Uterus (tissue), 4 donors: Measurements from ENCODE around the gene OR4K2. TPM values are rescaled to one million over a fixed set of nuclear protein-coding genes. Genes with fewer than 3 reads are reported as not detected.
"Not testable (repeated sequence)": the region's sequence is repeated elsewhere in the genome, so short reads cannot be mapped to it uniquely, and the experiment has no call there.

Source experiments
- DNase-seq, 2 donors: peaks; one replicate each; pipeline ENCODE4 v3.0.0-alpha.2; 2019 to 2020
- H3K27ac ChIP-seq, 2 donors: fragments of 200-600 bp; sonication (generic); 1 replicate in 1 of 2; 2 replicates in 1 of 2; pipeline ENCODE4 v1.5.1; 2016 to 2018
- H3K27me3 ChIP-seq, 2 donors: fragments of 200-600 bp; sonication (generic); one replicate each; pipeline ENCODE4 v1.5.1; 2018 to 2019; ENCODE audit warnings: control low read depth in 1 of 2
- H3K36me3 ChIP-seq, 2 donors: fragments of 200-600 bp; sonication (generic); one replicate each; pipeline ENCODE4 v1.5.1; 2019; ENCODE audit warnings: control low read depth in 1 of 2
- H3K4me1 ChIP-seq, 2 donors: fragments of 200-600 bp; sonication (generic); one replicate each; pipeline ENCODE4 v1.5.1; 2018 to 2019; ENCODE audit warnings: control low read depth in 1 of 2
- H3K4me3 ChIP-seq, 2 donors: fragments of 200-600 bp; sonication (generic); 1 replicate in 1 of 2; 2 replicates in 1 of 2; pipeline ENCODE4 v1.5.1; 2018 to 2019; ENCODE audit warnings: mild to moderate bottlenecking in 1 of 2
- H3K9me3 ChIP-seq, 2 donors: fragments of 200-600 bp; sonication (generic); one replicate each; pipeline ENCODE4 v1.5.1; 2019; ENCODE audit warnings: control low read depth in 1 of 2
- CTCF ChIP-seq, 4 experiments: fragments of 200-600 bp in 2 of 4; fragments of 450-650 bp in 2 of 4; sonication (generic) in 2 of 4; IDR thresholded peaks; one replicate each; pipeline ENCODE4 v1.5.1; 2016 to 2019; ENCODE audit warnings: antibody characterized with exemption in 4 of 4, mild to moderate bottlenecking in 2 of 4, moderate library complexity in 1 of 4
- POLR2A ChIP-seq, 2 donors: fragments of 450-650 bp; IDR thresholded peaks; one replicate each; pipeline ENCODE4 v1.6.1; 2016; ENCODE audit warnings: antibody characterized with exemption in 2 of 2, mild to moderate bottlenecking in 1 of 2, moderate library complexity in 1 of 2
- intact Hi-C: fragments of 100-400 bp; cut with DNase I; formaldehyde crosslinking; loops from one replicate; pipeline ENCODE4 v1.15.1; 2023; ENCODE audit warnings: low total_unique reads
- total RNA-seq, 4 donors: library from RNA; depleted of rRNA in 3 of 4; stranded (reverse); fragments of >200 nt in 3 of 4; gene quantifications; one replicate each; pipeline versions ENCODE4 v1.1.0 to v1.2.4, GENCODE V29; 2014 to 2023
- donor health status: DM: yes; HTN: yes; CAD: no.

The OR4K2 gene
- total RNA-seq = not detected

GRCh38 chr14:19874842-19875241 lies at the start of gene OR4K2:
TSS of gene OR4K2 (plus strand) at chr14:19875142. CDS start at chr14:19876268, 1,126 bp downstream.
- no peak for DNase-seq
- Histone ChIP-seq H3K4me3 (no peak within 1 kb of the TSS), H3K27ac (no peak within 1 kb of the TSS), H3K36me3 (no peaks in the 10 kb centered on the region), H3K27me3 (no peaks in the 10 kb centered on the region), H3K4me1 (no peaks in the 10 kb centered on the region), H3K9me3 (no peaks in the 10 kb centered on the region)
- no peak for TF ChIP-seq POLR2A (IDR thresholded peaks at IDR 0.05)
- TF ChIP-seq CTCF (IDR thresholded peaks at IDR 0.05) = no peak
- intact Hi-C loops = no loop called here

- H3K27ac ChIP-seq, H3K9me3 ChIP-seq, H3K4me1 ChIP-seq, H3K27me3 ChIP-seq, DNase-seq, intact Hi-C loops, H3K36me3 ChIP-seq, H3K4me3 ChIP-seq: not testable (repeated sequence)
Measured at GRCh38 chr14:19827626-19828244, 47.2 kb upstream of the OR4K2 start.

- Histone ChIP-seq H3K4me1 (no peaks in the 10 kb centered on the region), H3K36me3 (no peaks in the 10 kb centered on the region), H3K4me3 (no peak overlapping the region), H3K27ac (no peak overlapping the region), H3K9me3 (no peaks in the 10 kb centered on the region), H3K27me3 (no peaks in the 10 kb centered on the region)
- intact Hi-C loops = no loop called here
- no peak for DNase-seq
- TF ChIP-seq CTCF (IDR thresholded peaks at IDR 0.05) (no peak), POLR2A (IDR thresholded peaks at IDR 0.05) (no peak)
Measured at GRCh38 chr14:19828314-19828713, 46.6 kb upstream of the OR4K2 start.

GRCh38 chr14:19834203-19834848 lies 40.6 kb upstream of the OR4K2 start:
- H3K9me3 ChIP-seq, intact Hi-C loops, H3K27ac ChIP-seq, H3K36me3 ChIP-seq, H3K27me3 ChIP-seq, H3K4me3 ChIP-seq, DNase-seq, H3K4me1 ChIP-seq: not testable (repeated sequence)

- Histone ChIP-seq H3K9me3 (no peaks in the 10 kb centered on the region), H3K4me1 (no peaks in the 10 kb centered on the region), H3K27me3 (no peaks in the 10 kb centered on the region), H3K4me3 (no peak overlapping the region), H3K27ac (no peak overlapping the region), H3K36me3 (no peaks in the 10 kb centered on the region)
- intact Hi-C loops = no loop called here
- no peak for TF ChIP-seq CTCF (IDR thresholded peaks at IDR 0.05)
- no peak for TF ChIP-seq POLR2A (IDR thresholded peaks at IDR 0.05)
- no peak for DNase-seq
Measured at GRCh38 chr14:19838433-19838832, 36.5 kb upstream of the OR4K2 start.

- H3K4me3 ChIP-seq = no peak overlapping the region
- TF ChIP-seq POLR2A (IDR thresholded peaks at IDR 0.05) (no peak), CTCF (IDR thresholded peaks at IDR 0.05) (no peak)
- no peaks in the 10 kb centered on the region for H3K36me3 ChIP-seq
- H3K27ac ChIP-seq = no peak overlapping the region
- no peak for DNase-seq
- intact Hi-C loops = no loop called here
- H3K9me3 ChIP-seq = no peaks in the 10 kb centered on the region
- no peaks in the 10 kb centered on the region for H3K4me1 ChIP-seq
- H3K27me3 ChIP-seq = no peaks in the 10 kb centered on the region
Measured at GRCh38 chr14:19851365-19851764, 23.6 kb upstream of the OR4K2 start.

GRCh38 chr14:19866061-19866669 lies 8.8 kb upstream of the OR4K2 start:
- intact Hi-C loops, H3K36me3 ChIP-seq, H3K9me3 ChIP-seq, H3K4me3 ChIP-seq, H3K27me3 ChIP-seq, DNase-seq, H3K4me1 ChIP-seq, H3K27ac ChIP-seq: not testable (repeated sequence)
